Stomach (tissue), 9 donors: ENCODE data around the gene RNF181. TPM values are rescaled to one million over a fixed set of nuclear protein-coding genes. Genes with fewer than 3 reads are reported as not detected.
A peak's percentile ranks its signal among the peaks of the same experiment; 100 is the strongest.
"Not testable (repeated sequence)": the region's sequence is repeated elsewhere in the genome, so short reads cannot be mapped to it uniquely, and the experiment has no call there.

ENCODE experiments used
- DNase-seq, 2 donors: peaks; one replicate each; pipeline versions ENCODE4 v3.0.0 to v3.0.0-alpha.2; 2013 to 2019
- H3K27ac ChIP-seq, 5 donors: fragments of 200-600 bp in 4 of 5; sonication (generic) in 4 of 5; one replicate each; pipeline ENCODE4 v1.5.1; 2013 to 2019; ENCODE audit warnings: mild to moderate bottlenecking in 1 of 5, moderate library complexity in 1 of 5
- H3K27me3 ChIP-seq, 3 donors: fragments of 200-600 bp; sonication (generic); one replicate each; pipeline ENCODE4 v1.5.1; 2017 to 2019; ENCODE audit warnings: mixed run types in 1 of 3
- H3K36me3 ChIP-seq, 4 donors: fragments of 200-600 bp; sonication (generic); 1 replicate in 3 of 4; 2 replicates in 1 of 4; pipeline ENCODE4 v1.5.1; 2016 to 2019
- H3K4me1 ChIP-seq, 4 donors: fragments of 200-600 bp; sonication (generic); one replicate each; pipeline ENCODE4 v1.5.1; 2016 to 2019
- H3K4me3 ChIP-seq, 4 donors: fragments of 200-600 bp; sonication (generic) in 3 of 4; one replicate each; pipeline ENCODE4 v1.5.1; 2016 to 2019; ENCODE audit warnings: mild to moderate bottlenecking in 1 of 4
- H3K9me3 ChIP-seq, 4 donors: fragments of 200-600 bp; sonication (generic); one replicate each; pipeline ENCODE4 v1.5.1; 2016 to 2019
- CTCF ChIP-seq, 7 experiments: fragments of 450-650 bp in 4 of 7; fragments of 200-600 bp in 3 of 7; sonication (generic) in 3 of 7; IDR thresholded peaks; one replicate each; pipeline ENCODE4 v1.5.1; 2016 to 2019; ENCODE audit warnings: antibody characterized with exemption in 7 of 7, control low read depth in 2 of 7, mild to moderate bottlenecking in 1 of 7
- EP300 ChIP-seq: sonication (generic); formaldehyde crosslinking; IDR thresholded peaks from one replicate; pipeline ENCODE4 v1.6.1; 2017; ENCODE audit warnings: antibody characterized with exemption
- POLR2A ChIP-seq, 4 donors: fragments of 450-650 bp; IDR thresholded peaks; one replicate each; pipeline ENCODE4 v1.6.1; 2016; ENCODE audit warnings: antibody characterized with exemption in 4 of 4, control low read depth in 2 of 4, mild to moderate bottlenecking in 1 of 4, moderate library complexity in 1 of 4
- POLR2AphosphoS5 ChIP-seq, 3 donors: sonication (generic); formaldehyde crosslinking; IDR thresholded peaks; one replicate each; pipeline ENCODE4 v1.6.1; 2016; ENCODE audit warnings: antibody characterized with exemption in 3 of 3
- WGBS, 5 donors: extraction: QIAGEN DNeasy Blood & Tissue Kit in 3 of 5; methylation state at CpG; one replicate each; pipeline versions ENCODE4 v1.1.5 to v1.1.7; 2013 to 2018; 5-methylcytosine and 5-hydroxymethylcytosine counted together
- intact Hi-C: fragments of 100-400 bp; cut with DNase I; formaldehyde crosslinking; loops from one replicate; pipeline ENCODE4 v1.15.1; 2023; ENCODE audit warnings: low total_unique reads
- polyA plus RNA-seq, 3 donors: library from polyadenylated mRNA; stranded (reverse); fragments of 200-250 nt; gene quantifications; one replicate each; pipeline ENCODE4 v1.2.3, GENCODE V29; 2013
- total RNA-seq, 5 donors: library from RNA; depleted of rRNA; stranded (reverse); fragments of >200 nt; gene quantifications; one replicate each; pipeline versions ENCODE4 v1.1.0 to v1.2.3, GENCODE V29; 2014 to 2016
- donor health status: healthy with polysubstance abuse.
- donor health status: Bipolar disorder and iron deficiency.
- donor health status: healthy.

Gene RNF181
- total and polyA plus RNA-seq, 8 donors: 11.3 to 272 (median 143) TPM; not detected in 1

- WGBS, 5 donors: 78 to 83% (median 81%) methylated on average over 10 of the region's 10 CpGs
- H3K4me1 ChIP-seq: peaks cover 30 to 62% (median 58%) of the 10 kb centered on the region in 4 donors
- no peak for DNase-seq
- TF ChIP-seq CTCF (IDR thresholded peaks at IDR 0.05) (no peak), POLR2A (IDR thresholded peaks at IDR 0.05) (no peak), EP300 (no peak), POLR2AphosphoS5 (IDR thresholded peaks at IDR 0.05) (no peak)
- H3K27me3 ChIP-seq: no peaks in the 10 kb centered on the region
- H3K9me3 ChIP-seq: no peaks in the 10 kb centered on the region
- intact Hi-C loops: no loop called here
- H3K27ac ChIP-seq: no peak overlapping the region
- H3K4me3 ChIP-seq: no peak overlapping the region
- peaks cover 8 to 17% (median 12%) of the 10 kb centered on the region in 4 donors for H3K36me3 ChIP-seq
These were observed 18.4 kb downstream of the RNF181 start for GRCh38 chr2:85613717-85614515.

DNA sequence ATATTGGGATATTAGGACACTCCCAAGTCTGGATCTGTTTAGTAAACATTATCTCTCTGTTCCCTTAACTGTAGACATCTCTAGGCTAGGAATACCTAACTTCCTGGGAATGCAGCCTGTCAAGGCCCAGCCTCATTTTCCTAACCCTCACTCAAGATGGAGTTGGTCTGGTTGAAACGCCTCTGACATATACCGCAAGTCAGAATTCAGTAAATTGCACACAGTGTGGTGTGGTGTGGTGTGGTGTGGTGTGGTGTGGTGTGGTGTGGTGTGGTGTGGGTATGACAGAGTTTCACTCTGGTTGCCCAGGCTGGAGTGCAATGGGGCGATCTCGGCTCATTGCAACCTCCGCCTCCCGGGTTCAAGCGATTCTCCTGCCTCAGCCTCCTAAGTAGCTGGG is 19.2 kb downstream of the RNF181 start:
- H3K4me1 ChIP-seq: peaks cover 23 to 60% (median 54%) of the 10 kb centered on the region in 4 donors

DNA sequence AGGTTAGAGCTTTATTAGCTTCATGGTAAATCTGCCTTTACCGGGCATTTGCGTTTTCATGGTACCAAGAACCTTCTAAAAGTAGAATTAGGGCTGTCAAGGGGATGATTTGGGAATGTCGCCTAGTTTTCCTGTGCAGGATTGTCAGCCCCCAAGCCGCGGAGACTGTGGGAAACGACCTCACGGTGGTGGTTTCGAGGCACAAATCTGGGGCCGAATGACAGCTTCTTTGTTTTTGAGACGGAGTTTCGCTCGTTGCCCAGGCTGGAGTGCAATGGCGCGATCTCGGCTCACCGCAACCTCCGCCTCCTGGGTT is 19.8 kb downstream of the RNF181 start:
- intact Hi-C loops: no loop called here
- H3K4me1 ChIP-seq: peaks cover 17 to 57% (median 51%) of the 10 kb centered on the region in 4 donors
- peaks cover 4 to 22% (median 19%) of the 10 kb centered on the region in 4 donors for H3K36me3 ChIP-seq
- no peaks in the 10 kb centered on the region for H3K9me3 ChIP-seq
- H3K27me3 ChIP-seq: no peaks in the 10 kb centered on the region
- TF ChIP-seq POLR2AphosphoS5 (IDR thresholded peaks at IDR 0.05): no peak
- TF ChIP-seq EP300: no peak
- TF ChIP-seq CTCF (IDR thresholded peaks at IDR 0.05): no peak
- no peak for TF ChIP-seq POLR2A (IDR thresholded peaks at IDR 0.05)
- no peak for DNase-seq
- H3K27ac ChIP-seq: peak overlapping the region in 4 of 5 donors; percentile 84 to 91 (median 90)
- WGBS, 5 donors: 85 to 94% (median 89%) methylated on average over 17 of the region's 17 CpGs
- peak overlapping the region; percentile 69 to 97 (median 89) for H3K4me3 ChIP-seq

More for the DNA sequence above, 19.2 kb downstream of the RNF181 start:
- H3K36me3 ChIP-seq: peaks cover 4 to 17% (median 13%) of the 10 kb centered on the region in 4 donors
- H3K27me3 ChIP-seq, intact Hi-C loops, DNase-seq, H3K27ac ChIP-seq, H3K4me3 ChIP-seq, H3K9me3 ChIP-seq: not testable (repeated sequence)
- 87 to 95% (median 93%) methylated on average over 7 of the region's 7 CpGs for WGBS, 5 donors

- DNase-seq, H3K27ac ChIP-seq, H3K27me3 ChIP-seq, intact Hi-C loops, H3K9me3 ChIP-seq: not testable (repeated sequence)
- Histone ChIP-seq H3K4me1 (peaks cover 10 to 50% (median 32%) of the 10 kb centered on the region in 4 donors), H3K4me3 (peak overlapping the region in 2 of 4 donors; percentile 92 to 97), H3K36me3 (peaks cover 24 to 46% (median 42%) of the 10 kb centered on the region in 4 donors)
- 81 to 91% (median 87%) methylated on average over 5 of the region's 5 CpGs for WGBS, 5 donors
These were observed 22.2 kb downstream of the RNF181 start for GRCh38 chr2:85617723-85618122.

GRCh38 chr2:85619617-85620016 is 24.1 kb downstream of the RNF181 start:
- H3K4me3 ChIP-seq: no peak overlapping the region
- DNase-seq: no peak
- WGBS, 5 donors: 92 to 95% (median 94%) methylated on average over 6 of the region's 6 CpGs
- peaks cover 10 to 50% (median 31%) of the 10 kb centered on the region in 4 donors for H3K4me1 ChIP-seq
- intact Hi-C loops: no loop called here
- H3K9me3 ChIP-seq: no peaks in the 10 kb centered on the region
- no peaks in the 10 kb centered on the region for H3K27me3 ChIP-seq
- peaks cover 38 to 65% (median 61%) of the 10 kb centered on the region in 4 donors for H3K36me3 ChIP-seq
- H3K27ac ChIP-seq: no peak overlapping the region
- TF ChIP-seq CTCF (IDR thresholded peaks at IDR 0.05) (no peak), POLR2A (IDR thresholded peaks at IDR 0.05) (no peak), EP300 (no peak), POLR2AphosphoS5 (IDR thresholded peaks at IDR 0.05) (no peak)
